ENCODE results near the gene FITM2.

GRCh38 chr20:44336725-44337380, 25.9 kb upstream of the FITM2 start, which contains the start of gene R3HDML:
- TF ChIP-seq CTCF (IDR thresholded peaks at IDR 0.05), result no peak
- no peak for TF ChIP-seq POLR2A (IDR thresholded peaks at IDR 0.05)
- no peak for TF ChIP-seq POLR2AphosphoS5 (IDR thresholded peaks at IDR 0.05)
- TF ChIP-seq EP300 (IDR thresholded peaks at IDR 0.05), result no peak

Measured in upper lobe of left lung (tissue), 4 donors.